Adrenal gland (tissue), 12 donors: ENCODE measurements around the gene EMX1. TPM values are rescaled to one million over a fixed set of nuclear protein-coding genes. Genes with fewer than 3 reads are reported as not detected.

Experiments used
- DNase-seq, 7 donors: peaks; one replicate each; pipeline ENCODE4 v3.0.0-alpha.2; 2019 to 2020
- H3K27ac ChIP-seq, 5 donors: fragments of 200-600 bp; sonication (generic) in 4 of 5; 1 replicate in 3 of 5; 2 replicates in 2 of 5; pipeline versions ENCODE4 v1.5.1 to v1.8.0; 2016 to 2020; ENCODE audit warnings: mild to moderate bottlenecking in 1 of 5
- H3K27me3 ChIP-seq: fragments of 200-600 bp; 2 replicates; pipeline ENCODE4 v1.8.0; 2021
- H3K36me3 ChIP-seq, 2 donors: fragments of 200-600 bp; replicated peaks in 1 of 2; 1 replicate in 1 of 2; 2 replicates in 1 of 2; pipeline versions ENCODE4 v1.5.1 to v1.8.0; 2018 to 2022
- H3K4me1 ChIP-seq, 2 donors: fragments of 200-600 bp; replicated peaks in 1 of 2; 1 replicate in 1 of 2; 2 replicates in 1 of 2; pipeline versions ENCODE4 v1.5.1 to v1.8.0; 2018 to 2021
- H3K4me3 ChIP-seq, 4 donors: fragments of 200-600 bp; sonication (generic) in 3 of 4; one replicate each; pipeline ENCODE4 v1.5.1; 2016 to 2018
- H3K9me3 ChIP-seq, 3 donors: fragments of 200-600 bp; sonication (generic) in 1 of 3; replicated peaks in 1 of 3; 1 replicate in 2 of 3; 2 replicates in 1 of 3; pipeline versions ENCODE4 v1.5.1 to v1.8.0; 2016 to 2021
- CTCF ChIP-seq, 6 experiments: fragments of 450-650 bp in 4 of 6; fragments of 200-600 bp in 2 of 6; sonication (generic) in 1 of 6; IDR thresholded peaks; 1 replicate in 5 of 6; 2 replicates in 1 of 6; pipeline versions ENCODE4 v1.5.1 to v1.8.0; 2016 to 2021; ENCODE audit warnings: antibody characterized with exemption in 6 of 6, mild to moderate bottlenecking in 2 of 6, moderate library complexity in 1 of 6
- POLR2A ChIP-seq, 2 donors: fragments of 450-650 bp; IDR thresholded peaks; one replicate each; pipeline ENCODE4 v1.6.1; 2017; ENCODE audit warnings: antibody characterized with exemption in 2 of 2, mild to moderate bottlenecking in 2 of 2, moderate library complexity in 1 of 2
- WGBS, 4 donors: extraction: QIAGEN DNeasy Blood & Tissue Kit in 2 of 4; methylation state at CpG; one replicate each; pipeline versions ENCODE4 v1.1.5 to v1.1.7; 2013 to 2017; 5-methylcytosine and 5-hydroxymethylcytosine counted together
- intact Hi-C, 2 donors: fragments of 100-400 bp; cut with DNase I; formaldehyde crosslinking; loops; one replicate each; pipeline versions ENCODE4 v1.14.1 to v1.15.0; 2022 to 2023
- polyA plus RNA-seq, 3 donors: library from polyadenylated mRNA; stranded (reverse); fragments of 200-250 nt in 2 of 3; fragments of 350-450 nt in 1 of 3; fragmentation: Illumina TruSeq in 1 of 3; extraction: RNeasy Lipid Tissue Mini Kit (QIAGEN cat#74804) in 1 of 3; gene quantifications; one replicate each; pipeline ENCODE4 v1.2.3, GENCODE V29; 2013 to 2014
- total RNA-seq, 9 donors: library from RNA; depleted of rRNA in 4 of 9; stranded (reverse); fragments of >200 nt in 4 of 9; fragments of 120-200 nt in 1 of 9; fragmentation: NEBNext Ultra II Directional in 1 of 9; extraction: Animal tissue kit (Norgen Biotek cat#: 25700) in 1 of 9; gene quantifications; one replicate each; pipeline versions ENCODE4 v1.1.0 to v1.2.4, GENCODE V29; 2013 to 2023
- donor health status: healthy with polysubstance abuse.
- donor health status: Bipolar disorder and iron deficiency.
- donor health status: DM: yes; HTN: yes; CAD: no.
- donor health status: DM: no; HTN: no; CAD: no.
- donor health status: DM: no; HTN: no; CAD: no.
- donor health status: DM: yes; HTN: yes; CAD: no.

EMX1 gene
- total and polyA plus RNA-seq, 12 donors = 0.10 to 0.15 TPM; not detected in 10

DNA sequence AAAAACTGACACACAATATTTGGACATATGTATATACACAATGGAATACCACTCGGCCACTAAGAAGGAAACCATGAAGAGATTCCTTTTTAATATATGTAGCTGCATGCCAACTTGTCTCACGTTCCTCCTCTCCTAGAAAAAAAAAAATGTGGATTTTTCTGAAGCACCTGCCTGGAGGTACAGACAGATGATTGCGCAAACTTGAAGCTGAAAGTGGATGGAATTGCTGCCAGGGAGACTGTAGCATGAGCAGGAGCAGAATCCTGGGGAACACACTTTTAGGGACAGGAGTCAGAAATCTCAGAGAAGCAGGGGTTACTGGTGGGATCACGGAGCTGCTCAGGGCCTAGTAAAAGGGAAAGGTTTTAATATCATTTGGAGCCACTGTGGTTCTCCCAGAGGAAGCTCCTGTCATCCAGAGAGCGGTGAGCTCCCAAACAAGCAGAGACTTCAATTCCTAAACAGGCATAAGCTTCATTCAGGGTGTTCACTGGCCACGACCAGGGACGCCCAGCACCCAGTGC, 30.8 kb upstream of the EMX1 start:
- WGBS, 4 donors = 54 to 81% (median 58%) methylated on average over 4 to 7 of the region's 7 CpGs
- intact Hi-C loops = no loop called here
- H3K9me3 ChIP-seq = no peaks in the 10 kb centered on the region

DNA sequence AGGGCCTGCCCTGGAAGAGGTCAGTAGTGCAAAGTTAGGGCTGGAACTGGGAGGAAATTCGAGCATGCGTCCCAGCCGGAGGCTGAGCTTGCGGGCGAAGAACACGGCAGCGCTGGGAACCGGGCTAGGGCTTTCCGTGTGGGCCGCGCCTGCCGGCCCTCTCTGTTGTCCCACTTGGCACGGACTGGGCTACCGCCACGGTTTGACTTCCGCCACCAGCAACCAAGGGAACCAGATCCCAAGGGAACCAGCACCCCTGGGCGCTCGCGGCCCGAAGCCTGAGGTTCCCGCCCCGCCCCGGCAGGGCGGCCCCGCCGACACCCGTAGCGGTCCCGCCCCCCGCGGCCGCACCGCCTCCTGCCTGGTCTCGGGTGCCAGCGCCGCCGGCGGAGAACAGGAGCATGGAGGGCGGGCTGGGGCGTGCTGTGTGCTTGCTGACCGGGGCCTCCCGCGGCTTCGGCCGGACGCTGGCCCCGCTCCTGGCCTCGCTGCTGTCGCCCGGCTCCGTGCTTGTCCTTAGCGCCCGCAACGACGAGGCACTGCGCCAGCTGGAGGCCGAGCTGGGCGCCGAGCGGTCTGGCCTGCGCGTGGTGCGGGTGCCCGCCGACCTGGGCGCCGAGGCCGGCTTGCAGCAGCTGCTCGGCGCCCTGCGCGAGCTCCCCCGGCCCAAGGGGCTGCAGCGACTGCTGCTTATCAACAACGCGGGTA, 30.1 kb upstream of the EMX1 start, which contains the start of gene SPR:
Gene SPR (plus strand): TSS at position 377 of the 708 bp plus-strand sequence. CDS start 25 bp downstream, at position 402.
- DNase-seq = peak; percentile 74 to 84 (median 78)

More for the DNA sequence above, 30.8 kb upstream of the EMX1 start:
- TF ChIP-seq POLR2A (IDR thresholded peaks at IDR 0.05) (no peak), CTCF (IDR thresholded peaks at IDR 0.05) (no peak)
- Histone ChIP-seq H3K27me3 (no peaks in the 10 kb centered on the region), H3K27ac (peak overlapping the region in 4 of 5 donors; percentile 62 to 95 (median 78)), H3K4me1 (peaks cover 15 to 22% of the 10 kb centered on the region in 2 donors), H3K4me3 (peak overlapping the region in 2 of 4 donors; percentile 85 to 89), H3K36me3 (peaks cover 0 to 3% of the 10 kb centered on the region in 2 donors)
- DNase-seq = no peak

DNA sequence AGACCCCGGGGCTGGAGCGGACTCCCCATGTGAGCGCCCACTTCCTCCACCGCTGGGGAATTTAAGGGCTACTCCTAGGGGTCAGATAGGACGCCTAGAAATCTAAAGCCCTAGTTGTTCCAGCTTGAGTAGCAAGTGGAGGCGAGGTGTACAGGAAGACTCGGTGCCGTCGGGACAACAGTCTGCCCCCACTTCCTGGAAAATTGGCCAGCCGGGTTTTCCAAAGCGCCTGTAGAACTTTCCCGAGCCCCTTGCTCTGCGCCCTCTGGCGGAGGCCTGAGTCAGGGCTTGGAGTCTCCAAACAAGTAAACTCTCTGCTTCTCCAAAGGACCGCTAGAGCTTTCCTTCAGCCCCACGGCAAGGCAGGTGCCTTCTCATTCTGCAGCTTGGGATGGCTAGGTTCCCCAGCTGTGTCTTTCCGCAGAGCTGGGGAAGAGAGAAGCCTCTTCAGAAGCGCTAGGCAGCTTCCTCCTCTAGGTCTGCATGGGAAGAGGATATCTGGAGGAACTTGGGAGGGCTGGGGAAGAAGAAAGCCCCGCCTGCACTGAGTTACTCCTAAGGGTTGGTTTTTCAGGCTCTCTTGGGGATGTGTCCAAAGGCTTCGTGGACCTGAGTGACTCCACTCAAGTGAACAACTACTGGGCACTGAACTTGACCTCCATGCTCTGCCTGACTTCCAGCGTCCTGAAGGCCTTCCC, 29.4 kb upstream of the EMX1 start:
- Histone ChIP-seq H3K27ac (peak overlapping the region; percentile 11 to 95 (median 74)), H3K27me3 (no peaks in the 10 kb centered on the region), H3K9me3 (no peaks in the 10 kb centered on the region), H3K4me1 (peaks cover 15 to 22% of the 10 kb centered on the region in 2 donors), H3K36me3 (peaks cover 0 to 10% of the 10 kb centered on the region in 2 donors), H3K4me3 (peak overlapping the region; percentile 1 to 89 (median 62))
- intact Hi-C loops = no loop called here
- 6 to 10% (median 8%) methylated on average over 8 to 21 of the region's 21 CpGs for WGBS, 4 donors
- TF ChIP-seq CTCF (IDR thresholded peaks at IDR 0.05) (peak; percentile 77 to 94 (median 84)), POLR2A (IDR thresholded peaks at IDR 0.05) (no peak)
- peak; percentile 89 to 95 (median 92) for DNase-seq

More for the DNA sequence above, 30.1 kb upstream of the EMX1 start, which contains the start of gene SPR:
- no peaks in the 10 kb centered on the region for H3K27me3 ChIP-seq
- intact Hi-C loops = no loop called here
- peaks cover 15 to 22% of the 10 kb centered on the region in 2 donors for H3K4me1 ChIP-seq
- H3K27ac ChIP-seq = peak within 1 kb of the TSS; percentile 11 to 95 (median 74)
- peak within 1 kb of the TSS; percentile 1 to 89 (median 62) for H3K4me3 ChIP-seq
- 0 to 3% (median 1%) methylated on average over 12 to 76 of the region's 76 CpGs for WGBS, 4 donors
- no peak for TF ChIP-seq POLR2A (IDR thresholded peaks at IDR 0.05)
- TF ChIP-seq CTCF (IDR thresholded peaks at IDR 0.05) = no peak
- peaks cover 0 to 9% of the 10 kb centered on the region in 2 donors for H3K36me3 ChIP-seq
- no peaks in the 10 kb centered on the region for H3K9me3 ChIP-seq
